Cortex of kidney (tissue), 1 donor: Measurements from ENCODE around the gene ADGRD1.
"Not testable (repeated sequence)": the region's sequence is repeated elsewhere in the genome, so short reads cannot be mapped to it uniquely, and the experiment has no call there.

Experiments
- DNase-seq: peaks from one replicate; lab custom pipeline; 2025; lab: John Stamatoyannopoulos, UW

The ADGRD1 gene

DNA sequence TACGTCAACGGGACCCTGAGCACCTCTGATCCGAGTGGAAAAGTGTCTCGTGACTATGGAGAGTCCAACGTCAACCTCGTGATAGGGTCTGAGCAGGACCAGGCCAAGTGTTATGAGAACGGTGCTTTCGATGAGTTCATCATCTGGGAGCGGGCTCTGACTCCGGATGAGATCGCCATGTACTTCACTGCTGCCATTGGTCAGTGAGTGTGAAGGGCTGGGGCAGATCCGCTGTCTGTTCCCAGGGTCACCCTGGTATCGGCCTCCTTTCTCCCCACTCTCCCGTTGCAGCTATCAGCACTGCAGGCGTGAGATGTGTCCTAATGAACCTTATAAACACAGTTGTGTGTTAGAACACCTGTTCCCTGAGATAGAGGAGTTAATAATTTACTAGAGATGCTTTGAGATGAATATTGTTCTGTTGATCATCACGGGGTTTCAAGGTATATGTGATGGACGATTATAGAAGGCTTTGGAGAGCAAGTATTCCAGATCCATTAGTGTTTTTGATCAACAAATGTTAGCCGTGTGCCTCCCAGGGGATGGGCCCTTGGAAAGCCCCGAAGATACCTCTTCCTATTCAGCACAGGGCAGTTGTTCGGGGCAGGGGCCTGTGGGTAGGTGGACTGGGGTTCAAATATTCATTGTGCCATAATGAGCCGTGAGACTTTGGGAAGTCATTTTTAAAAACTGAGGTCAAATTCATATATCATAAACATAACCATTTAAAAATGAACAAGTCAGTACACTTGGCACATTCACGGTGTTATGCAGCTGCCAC lies 33.6 kb downstream of the ADGRD1 start:
- no peak for DNase-seq

- DNase-seq = no peak
Observed at GRCh38 chr12:130988261-130988660, 34.6 kb downstream of the ADGRD1 start.

- DNase-seq = no peak
Observed at GRCh38 chr12:130988751-130989150, 35.0 kb downstream of the ADGRD1 start.

- DNase-seq = no peak
Observed at GRCh38 chr12:130989391-130989790, 35.7 kb downstream of the ADGRD1 start.

DNA sequence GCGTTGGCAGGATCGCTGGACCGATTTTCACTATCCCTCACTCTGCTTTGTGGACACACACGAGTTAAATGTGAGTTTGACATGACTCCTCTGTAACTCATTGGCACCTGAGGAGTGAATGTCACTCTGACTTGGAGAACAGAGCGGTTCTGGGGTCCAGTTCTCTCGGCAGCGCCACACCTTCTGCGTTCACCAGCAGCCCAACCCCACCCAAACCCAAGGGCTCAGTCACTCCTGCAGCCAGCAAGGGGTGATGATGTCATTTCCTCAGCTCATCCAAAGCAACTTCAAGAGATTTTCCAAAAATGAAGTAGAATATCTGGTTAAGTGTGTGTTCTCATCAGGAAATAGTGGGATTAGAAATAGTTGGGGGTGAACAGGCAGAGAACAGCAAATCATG lies 36.3 kb downstream of the ADGRD1 start:
- DNase-seq = no peak

DNA sequence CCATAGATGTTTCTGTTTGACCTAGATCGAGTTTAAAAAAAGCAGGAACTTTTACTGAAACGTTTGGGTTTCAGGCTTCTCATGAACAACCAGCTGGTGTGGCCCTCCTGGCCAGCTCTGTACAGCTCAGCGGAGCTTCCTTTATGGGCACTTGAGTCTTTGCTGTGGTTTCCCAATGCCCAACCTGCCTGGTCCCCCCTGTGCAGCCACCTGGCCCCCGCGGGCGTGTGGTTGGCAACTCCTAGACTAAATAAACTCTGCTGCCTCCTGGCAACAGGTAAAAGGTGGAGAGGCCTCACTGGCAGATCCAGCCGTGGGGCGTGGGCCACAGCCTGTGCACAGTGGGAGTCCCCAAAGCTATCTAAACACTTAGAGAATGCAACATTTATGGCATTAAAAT lies 38.7 kb downstream of the ADGRD1 start:
- no peak for DNase-seq

DNA sequence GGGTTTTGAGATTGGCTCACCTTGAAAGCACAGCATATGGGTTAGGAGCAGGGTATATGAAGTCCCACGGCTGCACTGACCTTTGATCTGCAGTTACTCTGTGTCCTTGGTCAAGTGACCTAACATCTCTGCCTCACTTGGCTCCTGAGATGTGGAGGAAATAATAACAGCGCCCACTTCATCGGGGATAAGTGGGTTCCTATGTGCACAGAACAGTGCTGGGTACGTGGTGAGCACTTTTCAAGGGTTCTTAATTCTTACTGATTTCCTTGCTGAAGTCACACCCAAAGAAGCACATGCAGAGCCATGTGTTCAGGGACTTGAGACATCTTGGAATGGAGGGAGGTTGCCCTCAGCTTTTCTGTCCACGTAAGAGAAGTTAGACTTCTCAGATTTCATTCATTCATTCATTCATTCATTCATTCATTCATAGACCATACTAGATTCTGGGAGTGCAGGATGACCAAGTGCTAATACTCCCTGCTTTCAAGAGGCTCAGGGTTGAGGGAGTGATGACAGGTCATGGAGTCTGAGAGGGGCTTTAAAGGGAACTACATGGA lies 39.4 kb downstream of the ADGRD1 start:
- DNase-seq = no peak

DNA sequence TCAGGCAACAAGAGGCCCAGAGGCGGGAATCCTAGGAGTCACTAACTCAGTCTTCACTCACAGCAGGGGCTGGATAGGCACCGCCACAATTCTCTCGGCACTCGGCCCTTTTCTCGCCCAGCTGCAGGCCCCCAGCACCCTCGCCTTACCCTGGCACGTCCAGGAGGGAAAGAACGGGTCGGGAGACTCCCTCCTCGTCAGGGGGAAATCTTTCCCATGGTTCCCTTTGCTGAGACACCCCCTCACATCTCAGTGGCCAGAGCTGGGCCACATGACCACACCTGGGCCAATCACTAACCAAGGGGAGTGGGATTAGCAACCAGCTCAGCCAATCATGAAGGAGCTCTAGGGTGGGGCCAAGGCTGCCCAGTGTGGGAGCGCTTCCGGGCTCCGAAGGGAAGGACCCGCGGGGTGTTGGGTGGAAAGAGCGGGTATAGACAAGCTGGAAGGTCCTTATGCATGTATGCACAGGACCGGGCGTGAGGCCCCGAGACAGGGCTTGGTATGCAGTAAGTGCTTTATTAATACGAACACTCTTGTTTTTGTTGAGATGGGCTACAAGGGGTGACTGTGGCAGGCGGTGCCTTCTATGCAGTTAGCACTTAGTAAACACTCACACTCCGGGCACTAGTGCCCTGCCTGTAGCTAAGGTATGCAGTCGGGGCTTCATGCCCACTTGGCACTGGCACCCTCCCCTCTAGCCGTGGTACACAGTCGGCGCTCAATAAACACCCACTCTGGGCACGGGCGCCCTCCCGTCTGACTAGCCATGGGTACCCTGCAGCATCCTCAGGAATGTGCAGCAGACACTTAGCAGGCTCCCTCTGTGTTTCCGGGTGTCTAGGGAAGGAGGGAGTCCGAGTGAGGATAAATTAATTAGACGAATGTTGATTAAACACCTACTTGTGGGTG lies 40.3 kb downstream of the ADGRD1 start:
- no peak for DNase-seq

DNA sequence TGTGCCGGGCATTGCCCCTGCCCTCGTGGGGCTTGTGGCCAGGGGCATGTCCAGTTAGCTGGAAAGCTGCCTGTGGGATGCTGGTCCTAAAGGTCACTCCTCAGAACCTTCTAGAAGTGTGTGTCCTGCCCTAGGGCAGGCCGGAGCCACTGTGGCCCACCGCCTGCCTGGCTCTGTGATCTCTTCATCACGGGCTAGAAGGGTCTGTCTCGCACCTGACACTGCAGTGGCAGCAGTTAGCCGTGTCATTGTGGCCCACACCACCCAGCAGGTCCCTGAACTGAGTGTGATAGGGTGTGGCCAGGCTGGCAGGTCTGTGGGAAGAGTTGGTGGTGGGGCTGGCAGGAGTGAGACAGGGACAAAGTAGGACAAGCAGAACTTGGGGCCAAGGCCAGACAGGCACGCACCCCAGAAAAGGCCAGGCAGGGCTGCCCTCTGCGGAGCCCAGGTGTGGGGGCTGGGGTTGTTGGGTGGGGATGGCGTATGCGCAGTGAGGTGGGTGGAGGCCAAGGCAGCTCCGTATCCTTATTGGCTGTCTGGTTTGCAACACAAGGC lies 41.2 kb downstream of the ADGRD1 start:
- DNase-seq = no peak

DNA sequence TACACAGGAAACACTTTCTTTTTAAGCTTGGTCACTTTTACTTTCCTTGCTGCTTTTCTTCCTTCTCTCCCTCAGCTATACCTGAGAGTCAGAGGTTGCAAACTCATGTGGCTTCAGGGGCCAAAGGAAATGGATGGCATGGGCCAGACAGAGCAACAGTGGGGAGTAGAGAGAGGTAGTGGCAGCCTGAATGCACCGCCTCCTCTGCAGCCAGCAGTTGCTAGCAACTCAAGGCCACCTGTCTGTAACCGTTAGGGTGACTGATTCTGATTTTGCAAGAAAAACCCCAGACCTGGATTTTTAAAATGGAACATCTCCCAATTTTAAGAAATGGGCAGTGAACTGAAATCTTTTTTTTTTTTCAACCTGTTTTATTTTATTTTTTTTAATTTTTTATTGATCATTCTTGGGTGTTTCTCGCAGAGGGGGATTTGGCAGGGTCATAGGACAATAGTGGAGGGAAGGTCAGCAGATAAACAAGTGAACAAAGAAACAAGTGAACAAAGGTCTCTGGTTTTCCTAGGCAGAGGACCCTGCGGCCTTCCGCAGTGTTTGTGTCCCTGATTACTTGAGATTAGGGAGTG lies 41.8 kb downstream of the ADGRD1 start:
- DNase-seq = not testable (repeated sequence)

DNA sequence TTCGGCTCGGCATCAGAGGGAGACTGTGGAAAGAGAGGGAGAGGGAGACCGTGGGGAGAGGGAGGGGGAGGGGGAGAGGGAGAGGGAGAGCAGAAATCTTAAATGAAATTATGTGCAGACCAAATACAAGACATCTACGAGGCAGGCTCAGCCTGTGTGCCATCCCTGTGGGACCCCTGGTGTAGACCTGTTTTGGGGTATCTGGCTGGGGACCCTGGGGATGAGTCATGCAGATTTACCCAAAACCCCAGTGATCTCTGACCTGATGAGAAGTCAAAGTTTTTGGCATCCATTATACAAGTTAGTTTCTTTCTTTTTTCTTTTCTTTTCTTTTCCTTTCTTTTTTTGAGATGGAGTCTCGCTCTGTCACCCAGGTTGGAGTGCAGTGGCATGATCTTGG lies 44.4 kb downstream of the ADGRD1 start:
- no peak for DNase-seq

DNA sequence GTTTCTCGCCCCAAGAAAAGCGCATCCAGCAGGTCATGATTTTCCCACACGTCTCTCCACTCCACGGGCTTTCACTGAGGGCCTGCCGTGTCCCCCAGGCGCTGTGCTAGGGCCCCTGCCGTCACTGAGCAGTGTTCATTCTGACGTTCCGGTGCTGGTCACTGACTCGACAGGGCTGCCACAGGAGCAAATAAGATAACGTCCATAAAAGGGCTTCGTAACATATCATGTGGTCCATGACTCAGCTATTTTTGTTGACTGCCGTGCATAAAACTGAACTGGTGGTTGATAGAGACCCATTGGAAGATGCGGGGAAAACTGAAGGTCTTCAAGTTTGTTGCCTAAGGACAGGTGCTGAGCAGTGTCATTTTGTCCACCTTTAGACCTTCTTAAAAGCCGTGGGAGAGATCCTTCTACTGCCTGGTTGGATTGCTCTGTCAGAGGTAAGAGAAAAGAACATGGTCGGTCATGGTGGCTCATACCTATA lies 46.3 kb downstream of the ADGRD1 start:
- DNase-seq = no peak

GRCh38 chr12:131001493-131001892 lies 47.8 kb downstream of the ADGRD1 start:
- no peak for DNase-seq

- DNase-seq = no peak
Observed at GRCh38 chr12:131002216-131002631, 48.5 kb downstream of the ADGRD1 start.

DNA sequence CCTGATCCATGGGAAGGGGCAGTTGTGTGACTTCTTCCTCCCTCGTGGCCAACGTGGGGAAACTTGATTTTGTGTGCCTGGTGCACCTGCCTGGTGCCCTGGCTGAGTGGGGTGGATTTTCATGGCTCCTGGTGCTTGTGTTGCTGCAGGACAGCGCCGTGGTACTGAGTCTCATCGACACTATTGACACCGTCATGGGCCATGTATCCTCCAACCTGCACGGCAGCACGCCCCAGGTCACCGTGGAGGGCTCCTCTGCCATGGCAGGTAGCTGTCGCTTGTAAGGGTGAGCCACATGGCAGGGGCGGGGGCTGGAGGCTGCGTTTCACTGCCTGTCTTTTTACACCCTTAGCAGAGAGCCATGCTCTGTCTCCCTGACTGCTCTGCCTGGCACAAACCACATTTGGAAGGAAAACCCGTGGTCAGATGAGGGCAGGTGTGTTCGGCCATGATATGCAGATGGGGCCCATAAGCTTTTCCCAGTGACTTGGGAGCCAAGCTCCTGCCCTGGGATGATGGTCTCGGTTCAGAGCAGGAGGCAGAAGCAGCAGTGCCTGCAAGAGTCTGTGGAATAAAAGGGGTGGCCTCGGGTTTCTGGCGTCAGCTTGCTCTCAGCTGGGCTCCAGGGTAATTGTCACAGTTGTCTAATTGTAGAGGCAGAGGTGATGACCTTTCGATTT lies 49.5 kb downstream of the ADGRD1 start:
- no peak for DNase-seq

DNA sequence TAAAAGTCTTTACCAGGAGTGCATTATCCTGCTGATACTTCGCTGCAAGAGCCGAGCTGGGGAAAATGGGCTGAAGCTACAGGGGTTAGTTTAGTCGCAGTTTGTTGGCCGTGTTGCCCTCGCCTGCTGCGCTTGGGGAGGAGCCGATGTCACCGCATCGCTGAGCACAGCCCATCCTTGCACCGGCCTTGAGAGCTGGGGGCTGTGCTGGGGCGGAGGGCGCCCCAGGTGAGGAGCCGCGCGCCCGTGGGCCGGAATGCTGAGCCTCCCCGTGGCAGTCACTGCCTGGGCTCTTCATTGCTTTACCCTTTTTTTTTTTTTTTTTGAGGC lies 50.0 kb downstream of the ADGRD1 start:
- no peak for DNase-seq

GRCh38 chr12:131004166-131004565 lies 50.5 kb downstream of the ADGRD1 start:
- DNase-seq = no peak

GRCh38 chr12:131005161-131006035 lies 51.7 kb downstream of the ADGRD1 start:
- no peak for DNase-seq

GRCh38 chr12:131006036-131006735 lies 52.5 kb downstream of the ADGRD1 start:
- DNase-seq = no peak
